Hippocampal formation (tissue), 2 donors: Measurements from ENCODE around the gene ZNF275.
"Not testable (repeated sequence)": the region's sequence is repeated elsewhere in the genome, so short reads cannot be mapped to it uniquely, and the experiment has no call there.

Experiments
- DNase-seq, 2 donors: peaks; one replicate each; lab custom pipeline; 2025; lab: John Stamatoyannopoulos, UW

The ZNF275 gene

DNA sequence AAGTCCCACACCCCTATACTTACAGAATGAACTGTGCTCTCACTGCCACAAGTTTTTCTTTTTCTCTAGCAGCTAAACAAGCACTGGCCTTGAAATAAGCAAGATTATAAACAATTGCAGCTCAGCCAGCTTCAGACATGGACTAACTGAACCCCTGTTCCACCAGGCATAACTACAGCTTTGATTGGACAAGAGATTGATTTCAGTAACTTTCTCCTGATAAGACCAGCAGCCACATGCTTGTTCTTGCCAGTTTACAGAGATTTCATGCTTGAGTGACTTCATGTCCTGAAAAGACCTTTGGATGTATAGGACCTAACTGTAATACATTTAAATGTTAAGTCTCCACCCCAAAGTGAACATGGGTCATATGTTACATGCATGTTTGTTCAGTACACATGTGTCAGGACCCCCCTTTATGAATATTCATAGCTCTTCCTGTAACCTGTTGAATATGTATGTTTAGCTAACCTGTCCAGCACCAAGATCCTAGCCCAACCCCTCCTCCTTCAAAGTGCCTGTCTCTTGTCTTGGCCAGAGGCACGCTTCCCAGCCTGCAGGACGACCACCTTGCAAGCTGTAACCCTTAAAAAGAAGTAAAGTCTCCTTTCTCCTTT is 27.9 kb downstream of the ZNF275 start:
- no peak for DNase-seq

DNA sequence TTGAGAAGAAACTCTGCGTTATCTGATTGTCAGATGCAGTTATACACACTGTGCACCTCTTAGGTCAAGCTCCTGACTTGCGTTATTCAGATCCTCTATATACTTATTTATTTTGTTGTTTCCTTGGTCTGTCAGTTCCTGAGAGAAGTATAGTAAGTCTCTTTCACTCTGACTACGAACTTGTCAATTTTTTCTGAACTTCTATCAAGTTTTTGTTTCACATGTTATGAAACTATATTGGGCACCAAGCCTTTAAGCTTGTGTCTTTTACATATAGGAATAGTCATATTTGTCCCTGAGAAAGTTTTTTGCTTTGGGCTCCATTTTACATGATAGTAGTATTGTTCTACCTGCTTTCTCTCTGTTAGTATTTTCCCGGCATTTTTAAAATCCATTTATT is 31.7 kb downstream of the ZNF275 start:
- DNase-seq = no peak

DNA sequence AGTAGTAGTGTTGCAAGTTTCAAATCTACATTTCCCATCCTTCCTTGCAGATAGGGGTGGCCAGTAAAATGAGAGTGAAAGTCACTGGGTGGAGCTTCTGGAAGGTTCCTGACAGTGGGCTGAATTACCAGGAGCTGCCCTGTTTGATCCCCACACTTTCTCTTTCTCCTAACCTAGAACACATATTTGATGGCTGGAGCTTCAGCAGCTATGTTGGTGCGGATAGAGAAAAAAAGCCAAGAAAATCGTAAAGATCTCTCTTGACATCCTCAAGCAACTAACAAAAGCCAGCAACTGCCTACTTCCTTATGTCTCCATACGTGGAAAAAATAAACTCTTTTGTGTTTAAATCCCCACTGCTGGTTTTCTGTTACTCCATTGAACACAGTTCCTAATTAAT is 32.2 kb downstream of the ZNF275 start:
- no peak for DNase-seq

DNA sequence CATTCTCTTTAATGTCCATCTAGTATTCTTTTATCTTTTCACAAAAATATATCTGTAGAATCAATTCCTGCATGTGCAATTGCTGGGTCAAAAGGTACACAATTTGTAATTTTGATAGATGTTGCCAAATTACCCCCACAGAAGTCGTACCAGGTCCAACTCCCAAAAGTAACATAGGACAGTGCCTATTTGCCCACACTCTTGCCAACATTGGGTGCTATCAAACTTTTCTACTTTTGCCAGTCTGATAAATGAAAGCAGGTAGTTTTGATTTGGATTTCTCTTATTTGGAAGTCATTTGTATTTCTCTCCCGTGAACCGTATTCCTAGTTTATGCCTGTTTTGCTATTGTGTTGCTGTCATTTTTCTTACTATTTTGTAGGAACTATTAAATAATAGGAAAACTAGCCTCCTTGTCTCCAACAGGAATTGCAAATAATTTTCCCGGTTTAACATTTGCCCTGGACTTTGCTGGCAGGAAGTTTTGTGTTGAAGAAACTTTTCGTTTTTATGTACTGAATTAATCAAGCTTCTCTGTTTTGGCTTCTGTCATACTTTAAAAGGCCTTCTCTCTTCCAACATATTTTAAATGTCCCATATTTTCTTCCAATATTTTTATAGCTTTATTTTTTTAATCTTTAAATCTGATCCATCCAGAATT is 33.1 kb downstream of the ZNF275 start:
- no peak for DNase-seq

DNA sequence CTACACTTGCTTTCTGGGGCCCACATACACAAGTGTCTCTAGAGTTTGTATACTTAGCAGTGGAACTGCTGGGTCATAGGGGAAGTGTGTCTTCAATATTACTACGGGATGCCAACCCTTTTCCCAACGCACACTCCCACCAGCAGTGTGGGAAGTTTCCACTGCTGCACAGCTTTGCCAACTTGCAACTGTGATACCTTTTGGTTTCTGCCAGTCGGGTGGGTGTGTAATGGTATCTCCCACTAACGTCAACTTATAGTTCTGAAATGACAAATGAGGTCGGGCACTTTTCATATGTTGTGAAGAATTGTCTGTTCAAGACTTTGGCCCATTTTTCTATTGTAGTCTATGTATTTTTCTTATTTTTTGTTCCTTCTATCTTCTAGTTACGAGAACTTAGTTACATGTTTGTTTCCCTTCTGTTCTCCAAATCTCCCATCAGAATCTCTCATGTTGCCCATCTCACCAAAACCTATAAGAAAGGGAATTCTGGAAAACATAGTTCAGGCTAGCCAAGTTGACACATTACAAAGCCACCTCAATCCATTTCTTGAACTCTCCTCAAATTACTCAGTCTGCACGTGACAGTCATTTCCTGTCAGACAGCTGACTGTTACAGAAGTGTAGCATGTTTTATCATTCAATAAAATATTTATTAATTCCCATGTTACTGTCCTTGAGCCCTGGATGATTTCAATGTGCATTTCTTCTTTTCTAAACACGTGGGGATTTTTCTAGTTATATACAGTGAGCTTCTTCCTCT is 36.5 kb downstream of the ZNF275 start:
- DNase-seq = no peak

DNA sequence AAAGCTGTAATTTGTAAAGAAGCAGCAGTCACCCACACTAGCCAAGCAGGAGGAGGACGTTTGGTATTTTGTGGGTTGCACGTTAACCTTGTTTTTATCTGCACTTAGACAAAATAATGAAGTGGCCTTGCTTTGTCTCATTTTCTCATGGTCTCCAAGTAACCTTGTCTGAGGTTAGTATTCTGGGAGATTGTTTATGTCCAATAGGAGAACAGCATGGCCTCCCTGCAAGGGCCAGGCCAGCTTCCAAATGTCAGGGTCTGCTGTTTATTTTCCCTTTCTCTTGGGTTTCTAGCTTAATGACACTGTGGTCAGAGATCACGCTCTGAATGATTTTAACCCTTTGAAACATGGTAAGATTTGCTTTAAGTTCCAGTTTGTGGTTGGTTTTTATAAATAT is 37.3 kb downstream of the ZNF275 start:
- no peak for DNase-seq

DNA sequence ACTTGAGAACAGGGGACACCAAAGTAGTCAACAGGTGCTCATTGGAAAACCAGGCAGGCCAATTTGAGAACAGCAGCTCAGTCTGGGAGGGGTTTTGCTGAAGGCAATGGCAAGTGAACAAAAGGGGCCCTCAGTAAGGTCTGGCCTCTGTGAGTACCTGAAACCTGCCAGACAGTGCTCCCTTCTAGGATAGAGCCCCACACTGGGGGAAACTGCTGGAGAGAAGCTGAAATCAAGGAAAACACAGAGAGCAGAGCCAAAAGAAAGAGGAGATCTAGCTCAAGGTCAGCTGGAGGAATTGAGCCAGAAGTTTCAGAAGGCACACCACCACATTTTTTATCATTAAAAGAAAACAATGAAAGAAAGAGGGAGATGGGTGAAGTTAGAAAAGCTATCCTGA is 39.0 kb downstream of the ZNF275 start:
- DNase-seq = no peak

DNA sequence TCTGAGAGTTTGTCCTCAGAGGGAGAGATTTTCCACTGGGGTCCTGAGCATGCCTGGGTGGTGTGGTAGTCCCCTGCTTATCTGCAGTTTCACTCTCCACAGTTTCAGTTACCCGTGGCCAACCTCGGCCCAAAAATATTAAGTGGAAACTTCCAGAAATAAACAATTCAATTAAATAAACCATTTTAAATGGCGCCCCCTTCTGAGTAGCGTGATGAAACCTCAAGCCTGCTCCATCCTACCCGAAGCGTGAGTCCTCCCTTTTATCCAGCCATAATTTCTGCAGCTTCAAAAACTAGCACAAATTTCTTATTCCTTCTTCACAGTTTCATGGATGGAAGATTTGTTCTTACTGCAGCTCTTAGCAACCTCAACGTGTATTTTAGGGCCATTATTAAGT is 40.5 kb downstream of the ZNF275 start:
- no peak for DNase-seq

DNA sequence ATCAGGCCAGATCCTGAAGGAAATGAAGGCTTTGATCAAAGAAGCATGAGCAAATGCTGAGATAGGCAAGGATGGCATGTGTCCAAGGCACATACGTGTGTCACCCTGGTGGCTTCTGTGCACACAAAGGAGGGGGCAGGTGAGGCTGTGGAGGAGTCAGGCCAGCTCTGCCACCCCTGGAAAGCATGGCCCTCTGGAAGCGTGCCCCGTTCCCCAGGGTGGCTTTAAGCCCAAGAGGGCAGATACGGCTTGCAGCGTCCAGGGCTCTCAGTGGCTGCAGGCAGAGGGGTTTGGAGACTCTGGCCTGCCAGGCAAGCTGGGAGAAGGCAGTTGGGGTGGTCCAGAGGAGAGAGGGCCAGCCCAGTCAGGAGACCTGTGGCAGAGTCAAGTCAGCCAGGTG is 41.6 kb downstream of the ZNF275 start:
- no peak for DNase-seq

DNA sequence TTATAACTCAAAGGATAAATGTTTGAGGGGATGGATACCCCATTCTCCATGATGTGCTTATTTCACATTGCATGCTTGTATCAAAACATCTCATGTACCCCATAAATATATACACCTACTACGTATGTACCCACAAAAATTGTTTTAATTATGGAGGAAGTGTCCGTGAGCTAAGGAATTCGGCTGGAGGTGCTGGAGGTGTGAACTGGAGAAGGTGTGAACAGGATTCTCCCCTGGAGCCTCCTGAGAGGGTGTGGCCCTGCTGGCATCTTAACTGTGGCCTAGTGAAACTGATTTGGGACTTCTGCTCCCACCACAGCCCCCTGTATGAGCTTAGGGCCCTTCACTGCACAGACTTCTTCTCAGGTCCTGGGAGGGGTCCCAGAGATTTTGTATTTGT is 43.8 kb downstream of the ZNF275 start:
- DNase-seq = no peak

DNA sequence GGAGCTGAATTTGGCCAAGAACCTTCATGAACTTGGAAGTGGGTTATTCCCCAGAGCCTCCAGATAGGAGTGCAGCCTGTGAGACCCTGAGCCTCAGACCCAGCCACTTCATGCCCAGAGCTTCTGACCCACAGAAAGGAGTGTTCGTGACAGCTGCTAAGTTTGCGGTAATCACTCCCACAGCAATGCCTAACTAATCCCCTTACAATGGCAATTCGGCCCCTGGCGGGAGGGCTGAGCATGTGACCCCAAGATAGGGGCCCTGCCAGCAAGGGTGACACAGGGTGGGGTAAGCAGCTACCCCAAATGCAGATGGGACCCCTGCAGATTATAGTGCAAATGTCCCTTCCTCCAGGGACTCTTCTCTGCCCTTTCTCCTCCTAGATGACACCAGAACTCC is 44.7 kb downstream of the ZNF275 start:
- no peak for DNase-seq

DNA sequence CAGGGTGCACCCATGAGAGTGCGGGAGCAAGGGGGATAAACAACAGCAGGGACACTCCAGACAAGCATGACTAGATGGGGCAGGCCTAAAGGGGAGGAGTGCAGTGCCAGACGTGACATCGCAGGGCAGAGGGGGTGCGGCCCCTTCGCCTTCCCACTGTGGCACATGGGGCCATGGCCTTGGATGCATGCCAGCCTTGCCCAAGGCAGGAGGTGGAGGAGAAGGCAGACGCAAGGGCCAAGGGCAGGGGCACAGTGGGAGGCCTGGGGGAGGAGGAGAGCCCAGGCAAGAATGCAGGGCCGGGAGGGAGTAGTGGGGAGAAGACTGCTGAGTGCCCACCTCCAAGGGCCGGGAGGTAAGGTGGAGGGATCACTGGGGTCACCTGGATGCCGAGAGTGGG is 45.6 kb downstream of the ZNF275 start:
- DNase-seq = no peak

DNA sequence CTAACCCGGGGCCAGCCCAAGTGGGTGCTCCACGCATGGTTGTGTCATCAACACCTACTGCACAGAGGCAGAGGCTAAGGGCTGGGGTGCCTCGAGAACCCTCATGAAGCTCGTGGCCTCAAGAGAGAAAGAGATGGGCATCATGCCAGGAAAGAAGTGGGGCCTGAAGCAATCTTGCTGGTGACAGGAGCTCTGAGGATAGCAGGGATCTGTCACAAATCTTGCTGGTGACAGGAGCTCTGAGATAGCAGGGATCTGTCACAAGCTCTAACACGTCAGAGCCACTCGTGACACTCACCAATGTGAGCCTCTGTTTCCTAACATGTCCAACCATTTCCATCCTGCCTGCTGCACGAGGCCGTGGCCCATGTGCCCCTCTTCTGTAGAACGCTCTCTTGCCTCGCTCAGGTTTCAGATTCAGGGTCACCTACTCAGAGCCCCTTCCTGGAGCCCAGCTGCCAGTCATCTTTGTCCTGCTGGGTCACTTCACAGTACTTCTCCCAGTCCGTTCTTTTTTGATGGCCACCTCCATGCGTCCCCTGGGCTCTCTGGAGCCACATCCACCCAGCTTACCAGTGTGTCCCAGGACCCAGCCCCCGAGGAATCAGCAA is 46.1 kb downstream of the ZNF275 start:
- no peak for DNase-seq

DNA sequence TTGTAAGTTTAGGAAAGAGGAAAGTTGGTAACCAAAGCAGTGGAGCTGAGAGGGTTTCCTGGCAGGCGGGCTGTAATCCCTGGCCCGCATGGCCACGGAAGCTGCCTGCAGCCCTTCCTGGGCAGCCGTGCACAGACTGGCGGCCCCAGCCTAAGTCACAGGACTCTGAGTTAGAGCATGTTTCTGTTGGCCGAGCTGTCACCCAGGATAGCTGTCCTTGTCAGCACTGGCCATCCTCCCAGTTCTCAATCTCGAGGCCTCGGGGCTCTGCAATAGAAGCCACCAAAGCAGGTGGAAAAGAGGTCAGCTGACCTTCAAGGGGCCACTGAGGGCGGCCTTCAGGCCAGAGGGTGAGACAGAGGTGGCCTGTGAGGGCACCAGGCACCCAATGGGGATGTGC is 46.7 kb downstream of the ZNF275 start:
- no peak for DNase-seq

DNA sequence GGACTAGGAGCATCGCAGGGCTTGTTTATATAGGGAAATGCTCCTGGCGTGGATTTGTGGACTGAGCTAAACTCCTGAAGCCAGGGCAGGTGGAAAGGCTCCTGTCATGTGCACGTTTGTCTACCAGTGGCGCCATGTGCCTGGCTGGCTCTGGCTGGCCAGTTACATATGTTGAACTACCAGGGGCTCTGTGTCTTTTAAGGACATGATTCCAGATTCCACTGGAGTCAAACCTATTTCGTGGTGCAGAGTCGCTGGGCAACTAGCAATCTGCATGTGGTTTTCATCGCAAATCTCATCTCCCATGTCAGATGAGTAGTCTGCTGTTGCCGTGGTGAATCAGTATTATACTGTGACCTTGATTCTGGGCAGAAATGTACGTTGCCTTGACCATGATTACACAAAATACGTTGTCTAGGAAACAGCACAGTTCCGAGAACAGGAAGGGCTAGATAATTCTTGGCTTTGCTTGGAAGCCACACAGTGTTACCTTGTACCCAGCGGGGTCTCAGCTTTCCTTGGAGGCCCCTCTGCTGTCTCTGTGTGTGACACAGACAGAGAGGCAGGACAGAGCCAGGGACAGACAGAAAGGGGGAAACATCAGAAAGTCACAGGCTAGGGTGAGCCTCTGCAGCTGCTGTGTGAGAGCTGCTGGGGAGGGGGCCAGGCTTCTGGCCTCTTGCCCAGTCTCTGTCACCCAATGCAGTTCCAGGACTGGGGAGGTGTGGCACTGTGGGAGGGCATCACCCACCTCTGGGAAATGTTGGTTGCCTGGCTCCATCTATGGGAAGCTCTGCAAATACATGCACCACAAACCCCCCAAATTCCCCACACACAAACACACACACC is 48.0 kb downstream of the ZNF275 start:
- DNase-seq = peak in 1 of 2 donors; percentile 9

DNA sequence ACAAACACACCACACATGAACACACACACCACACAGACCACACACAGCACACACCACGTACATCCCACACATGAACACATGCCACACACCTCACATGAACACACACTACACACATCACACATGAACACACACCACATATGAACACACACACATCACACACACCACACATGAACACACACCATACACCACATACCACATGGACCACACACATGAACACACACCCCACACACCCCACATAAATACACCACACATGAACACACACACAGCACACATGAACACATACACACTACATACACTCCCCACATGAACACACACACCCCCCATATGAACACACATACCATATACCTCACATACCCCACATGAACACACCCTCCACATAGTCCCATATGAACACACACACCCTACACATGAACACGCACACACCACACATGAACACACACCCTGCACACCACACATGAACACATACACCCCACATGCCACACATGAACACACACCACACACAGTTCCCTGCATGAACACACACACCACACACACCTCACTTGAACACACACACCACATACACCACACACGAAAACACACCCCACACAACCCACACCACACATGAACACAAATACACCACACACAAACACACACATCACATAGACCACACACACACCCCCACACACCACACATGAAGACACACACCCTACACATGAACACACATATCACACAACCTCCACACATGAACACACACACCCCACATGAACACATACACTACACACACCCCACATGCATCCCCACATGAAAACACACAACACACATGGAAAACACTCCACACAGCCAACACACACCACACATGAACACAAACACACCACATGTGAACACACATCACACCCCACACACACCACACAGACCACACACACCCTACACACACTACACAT is 48.9 kb downstream of the ZNF275 start:
- DNase-seq = no peak

DNA sequence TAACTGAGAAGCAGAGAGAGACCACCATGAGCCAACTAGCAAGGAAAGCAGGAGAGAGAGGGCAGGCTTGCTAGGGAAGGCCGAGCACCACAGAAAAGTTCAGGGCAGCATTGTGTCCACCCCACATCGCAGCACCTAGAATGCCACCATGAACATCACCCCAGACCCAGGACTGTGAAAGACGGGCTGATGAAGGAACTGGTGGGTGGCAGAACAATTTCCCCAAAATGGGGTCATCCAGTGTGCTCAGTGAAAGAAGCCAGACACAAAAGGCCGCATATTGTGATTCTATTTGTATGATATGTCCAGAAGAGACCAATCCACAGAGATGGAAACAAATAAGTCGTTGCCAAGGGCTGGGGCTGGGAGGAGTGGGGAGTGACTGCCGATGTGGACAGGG is 50.4 kb downstream of the ZNF275 start:
- no peak for DNase-seq

DNA sequence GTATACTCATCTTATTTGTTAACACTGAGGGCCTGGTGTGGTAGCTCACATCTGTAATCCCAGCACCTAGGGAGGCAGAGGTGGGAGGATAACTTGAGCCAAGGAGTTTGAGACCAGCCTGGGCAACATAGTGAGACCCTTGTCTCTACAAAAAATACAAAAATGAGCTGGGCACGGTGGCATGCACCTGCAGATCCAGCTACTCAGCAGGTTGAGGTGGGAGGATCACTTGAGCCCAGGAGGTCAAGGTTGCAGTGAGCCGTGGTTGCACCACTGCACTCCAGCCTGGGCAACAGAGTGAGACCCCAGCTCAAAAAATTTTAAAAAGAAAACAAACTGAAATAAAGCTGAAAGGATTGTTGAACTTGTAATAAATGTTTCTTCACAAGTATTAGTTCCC is 51.0 kb downstream of the ZNF275 start:
- not testable (repeated sequence) for DNase-seq

DNA sequence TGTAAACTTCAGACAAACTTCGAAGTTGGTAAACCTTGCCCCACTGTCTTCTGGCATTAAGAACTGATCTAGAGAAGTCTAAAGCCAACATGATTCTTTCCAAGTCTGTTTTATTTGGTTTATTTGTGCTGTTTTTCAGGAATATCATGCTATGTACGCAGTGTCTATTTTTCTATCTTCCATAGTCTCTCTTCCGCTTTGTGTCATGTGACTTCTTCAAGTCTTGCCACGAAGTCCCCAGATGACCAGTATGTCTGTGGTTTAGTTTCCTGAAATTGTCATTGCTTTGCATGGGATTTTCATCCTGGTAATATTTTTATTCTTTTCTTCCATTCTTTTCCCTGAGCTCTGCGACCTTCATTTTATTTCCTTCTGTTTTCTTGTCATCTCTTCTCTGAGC is 52.1 kb downstream of the ZNF275 start:
- no peak for DNase-seq

DNA sequence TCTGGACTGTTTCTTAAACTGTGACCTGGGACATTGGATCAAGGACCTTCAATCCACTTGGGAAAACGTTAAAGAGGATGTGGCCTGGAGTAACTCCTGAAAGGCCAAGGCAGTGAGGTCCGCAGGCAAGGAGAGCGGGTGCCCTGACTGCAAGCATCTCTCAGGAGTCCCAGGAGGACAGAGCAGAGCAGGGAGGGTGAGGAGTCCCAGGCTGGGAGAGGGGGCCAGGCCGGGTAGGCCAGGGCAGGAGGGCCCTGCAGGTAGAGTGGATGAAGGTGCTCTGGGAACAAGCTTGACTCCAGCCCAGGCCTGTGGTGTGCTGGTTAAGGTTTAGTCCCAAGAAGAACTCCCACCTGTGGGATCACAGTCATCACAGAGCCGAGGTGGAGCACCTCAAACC is 53.4 kb downstream of the ZNF275 start:
- no peak for DNase-seq
